HepG2 (cell line): ENCODE results near the gene SNX15. TPM values are rescaled to one million over a fixed set of nuclear protein-coding genes. Genes with fewer than 3 reads are reported as not detected.

Experiments used
- ARHGAP35 ChIP-seq: sonication (generic); formaldehyde crosslinking; IDR thresholded peaks from 2 replicates; pipeline ENCODE4 v1.9.0; 2022; ENCODE audit warnings: mild to moderate bottlenecking, inconsistent platforms, moderate library complexity, missing genetic modification reagents, borderline replicate concordance
- CBX1 ChIP-seq: IDR thresholded peaks from one replicate; pipeline ENCODE4 v1.6.1; 2016; ENCODE audit warnings: antibody characterized with exemption, low read depth
- JUNB ChIP-seq: sonication (generic); formaldehyde crosslinking; IDR thresholded peaks from 2 replicates; pipeline ENCODE4 v1.8.0; 2022; ENCODE audit warnings: missing genetic modification reagents, mild to moderate bottlenecking, borderline replicate concordance
- SOX6 ChIP-seq, 2 experiments: fragments of 450-650 bp in 1 of 2; sonication (generic) in 1 of 2; formaldehyde crosslinking in 1 of 2; IDR thresholded peaks; 2 replicates each; pipeline versions ENCODE4 v1.4.0 to v1.6.1; 2017 to 2020; ENCODE audit warnings: antibody characterized with exemption in 1 of 2, mild to moderate bottlenecking in 1 of 2, missing genetic modification reagents in 1 of 2
- ZFY ChIP-seq: sonication (generic); formaldehyde crosslinking; IDR thresholded peaks from 2 replicates; pipeline ENCODE4 v1.4.0; 2020; ENCODE audit warnings: missing genetic modification reagents
- ZKSCAN8 ChIP-seq: IDR thresholded peaks from 2 replicates; pipeline ENCODE4 v1.6.1; 2016; ENCODE audit warnings: borderline replicate concordance, missing genetic modification reagents, missing compliant biosample characterization
- ZMAT3 ChIP-seq: sonication (generic); formaldehyde crosslinking; conservative IDR thresholded peaks from 2 replicates; pipeline ENCODE4 v1.7.0; 2021; ENCODE audit warnings: missing genetic modification reagents
- ZNF674 ChIP-seq: sonication (generic); formaldehyde crosslinking; IDR thresholded peaks from 2 replicates; pipeline ENCODE4 v1.5.0; 2020; ENCODE audit warnings: low read depth, mild to moderate bottlenecking, missing genetic modification reagents
- ZNF724P ChIP-seq: sonication (generic); formaldehyde crosslinking; IDR thresholded peaks from 2 replicates; pipeline ENCODE4 v1.8.0; 2022; ENCODE audit warnings: missing genetic modification reagents, borderline replicate concordance
- ZNF878 ChIP-seq: sonication (generic); formaldehyde crosslinking; IDR thresholded peaks from 2 replicates; pipeline ENCODE4 v1.8.1; 2023; ENCODE audit warnings: mild to moderate bottlenecking, missing genetic modification reagents, moderate library complexity
- polyA plus RNA-seq, 8 experiments: library from polyadenylated mRNA; depleted of rRNA in 3 of 8; stranded (reverse) in 7 of 8; unstranded in 1 of 8; fragments of >200 nt; fragmentation: Illumina TruSeq in 4 of 8; extraction: Trizol in 4 of 8; gene quantifications; 2 replicates each; pipeline versions ENCODE4 v1.2.1 to v1.2.3, GENCODE V29; 2011 to 2016; ENCODE audit warnings: low read depth in 4 of 8, missing spikeins in 1 of 8, mixed read lengths in 1 of 8; ENCODE audit not compliant: insufficient read depth in 1 of 8
- total RNA-seq, 5 experiments: library from RNA; depleted of rRNA; stranded (reverse); fragments of >200 nt; fragmentation: Illumina TruSeq; extraction: Trizol; gene quantifications; 2 replicates each; pipeline ENCODE4 v1.2.3, GENCODE V29; 2016; ENCODE audit warnings: low read depth in 1 of 5
- TF ChIP-seq, protein P1 (sequence below): sonication (generic); formaldehyde crosslinking; IDR thresholded peaks from 2 replicates; pipeline ENCODE4 v1.4.0; 2020; ENCODE audit warnings: mild to moderate bottlenecking, missing genetic modification reagents
- TF ChIP-seq, protein P2 (sequence below): sonication (generic); formaldehyde crosslinking; IDR thresholded peaks from 2 replicates; pipeline ENCODE4; 2020; ENCODE audit warnings: missing genetic modification reagents, mild to moderate bottlenecking, borderline replicate concordance
- TF ChIP-seq, protein P3 (sequence below): sonication (generic); formaldehyde crosslinking; IDR thresholded peaks from 2 replicates; pipeline ENCODE4 v1.4.0; 2020; ENCODE audit warnings: mild to moderate bottlenecking, missing genetic modification reagents
- TF ChIP-seq, protein P4 (sequence below): sonication (generic); formaldehyde crosslinking; IDR thresholded peaks from 2 replicates; pipeline ENCODE4 v1.8.1; 2022; ENCODE audit warnings: low read depth, mild to moderate bottlenecking, missing genetic modification reagents
- TF ChIP-seq, protein P5 (sequence below): sonication (generic); formaldehyde crosslinking; IDR thresholded peaks from 2 replicates; pipeline ENCODE4 v1.5.0; 2020; ENCODE audit warnings: missing genetic modification reagents
- TF ChIP-seq, protein P6 (sequence below): sonication (generic); formaldehyde crosslinking; IDR thresholded peaks from 2 replicates; pipeline ENCODE4 v1.5.1; 2020; ENCODE audit warnings: missing genetic modification reagents, mild to moderate bottlenecking, borderline replicate concordance

SNX15 gene
- total and polyA plus RNA-seq, 2 of the 13 experiments (the other 11 are each of a cell fraction or from before 2014, with no cell fraction given), result 19.1 to 22.6 TPM

DNA sequence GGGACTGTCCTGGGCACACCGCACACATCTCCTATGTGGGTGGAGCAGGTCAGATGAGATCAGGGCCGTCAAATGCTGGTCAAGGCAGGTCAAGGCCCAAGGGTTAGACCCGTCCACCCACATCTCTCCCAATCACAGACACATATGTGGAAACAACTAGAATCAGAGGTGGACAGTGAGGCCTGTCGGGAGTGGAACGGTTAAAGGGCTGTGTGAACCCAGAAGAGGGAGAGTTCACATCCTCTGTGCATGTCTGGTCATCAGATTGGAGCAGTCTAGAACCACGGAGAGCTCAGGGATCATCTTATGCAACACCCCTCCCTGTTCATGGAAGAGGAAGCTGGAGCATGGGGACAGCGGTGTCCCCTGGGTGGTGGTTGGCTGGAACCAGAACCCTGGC lies 7.4 kb upstream of the SNX15 start (continued):
- TF ChIP-seq, protein P1, sequence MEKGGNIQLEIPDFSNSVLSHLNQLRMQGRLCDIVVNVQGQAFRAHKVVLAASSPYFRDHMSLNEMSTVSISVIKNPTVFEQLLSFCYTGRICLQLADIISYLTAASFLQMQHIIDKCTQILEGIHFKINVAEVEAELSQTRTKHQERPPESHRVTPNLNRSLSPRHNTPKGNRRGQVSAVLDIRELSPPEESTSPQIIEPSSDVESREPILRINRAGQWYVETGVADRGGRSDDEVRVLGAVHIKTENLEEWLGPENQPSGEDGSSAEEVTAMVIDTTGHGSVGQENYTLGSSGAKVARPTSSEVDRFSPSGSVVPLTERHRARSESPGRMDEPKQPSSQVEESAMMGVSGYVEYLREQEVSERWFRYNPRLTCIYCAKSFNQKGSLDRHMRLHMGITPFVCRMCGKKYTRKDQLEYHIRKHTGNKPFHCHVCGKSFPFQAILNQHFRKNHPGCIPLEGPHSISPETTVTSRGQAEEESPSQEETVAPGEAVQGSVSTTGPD (CRISPR knock-in tag), result no peak
- TF ChIP-seq ARHGAP35 (CRISPR knock-in tag), result no peak
- TF ChIP-seq ZMAT3 (CRISPR knock-in tag), result no peak
- TF ChIP-seq, protein P2, sequence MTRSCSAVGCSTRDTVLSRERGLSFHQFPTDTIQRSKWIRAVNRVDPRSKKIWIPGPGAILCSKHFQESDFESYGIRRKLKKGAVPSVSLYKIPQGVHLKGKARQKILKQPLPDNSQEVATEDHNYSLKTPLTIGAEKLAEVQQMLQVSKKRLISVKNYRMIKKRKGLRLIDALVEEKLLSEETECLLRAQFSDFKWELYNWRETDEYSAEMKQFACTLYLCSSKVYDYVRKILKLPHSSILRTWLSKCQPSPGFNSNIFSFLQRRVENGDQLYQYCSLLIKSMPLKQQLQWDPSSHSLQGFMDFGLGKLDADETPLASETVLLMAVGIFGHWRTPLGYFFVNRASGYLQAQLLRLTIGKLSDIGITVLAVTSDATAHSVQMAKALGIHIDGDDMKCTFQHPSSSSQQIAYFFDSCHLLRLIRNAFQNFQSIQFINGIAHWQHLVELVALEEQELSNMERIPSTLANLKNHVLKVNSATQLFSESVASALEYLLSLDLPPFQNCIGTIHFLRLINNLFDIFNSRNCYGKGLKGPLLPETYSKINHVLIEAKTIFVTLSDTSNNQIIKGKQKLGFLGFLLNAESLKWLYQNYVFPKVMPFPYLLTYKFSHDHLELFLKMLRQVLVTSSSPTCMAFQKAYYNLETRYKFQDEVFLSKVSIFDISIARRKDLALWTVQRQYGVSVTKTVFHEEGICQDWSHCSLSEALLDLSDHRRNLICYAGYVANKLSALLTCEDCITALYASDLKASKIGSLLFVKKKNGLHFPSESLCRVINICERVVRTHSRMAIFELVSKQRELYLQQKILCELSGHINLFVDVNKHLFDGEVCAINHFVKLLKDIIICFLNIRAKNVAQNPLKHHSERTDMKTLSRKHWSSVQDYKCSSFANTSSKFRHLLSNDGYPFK (CRISPR knock-in tag), result no peak
- TF ChIP-seq, protein P3, sequence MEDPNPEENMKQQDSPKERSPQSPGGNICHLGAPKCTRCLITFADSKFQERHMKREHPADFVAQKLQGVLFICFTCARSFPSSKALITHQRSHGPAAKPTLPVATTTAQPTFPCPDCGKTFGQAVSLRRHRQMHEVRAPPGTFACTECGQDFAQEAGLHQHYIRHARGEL (CRISPR knock-in tag), result no peak
- no peak for TF ChIP-seq ZNF724P (CRISPR knock-in tag)
- TF ChIP-seq SOX6 (IDR thresholded peaks at IDR 0.05), result no peak
- 0 out of 2 replicates have a peak, but pooled peaks have one; percentile 24 for TF ChIP-seq SOX6 (CRISPR knock-in tag; IDR thresholded peaks at IDR 0.05)
- TF ChIP-seq, protein P4, sequence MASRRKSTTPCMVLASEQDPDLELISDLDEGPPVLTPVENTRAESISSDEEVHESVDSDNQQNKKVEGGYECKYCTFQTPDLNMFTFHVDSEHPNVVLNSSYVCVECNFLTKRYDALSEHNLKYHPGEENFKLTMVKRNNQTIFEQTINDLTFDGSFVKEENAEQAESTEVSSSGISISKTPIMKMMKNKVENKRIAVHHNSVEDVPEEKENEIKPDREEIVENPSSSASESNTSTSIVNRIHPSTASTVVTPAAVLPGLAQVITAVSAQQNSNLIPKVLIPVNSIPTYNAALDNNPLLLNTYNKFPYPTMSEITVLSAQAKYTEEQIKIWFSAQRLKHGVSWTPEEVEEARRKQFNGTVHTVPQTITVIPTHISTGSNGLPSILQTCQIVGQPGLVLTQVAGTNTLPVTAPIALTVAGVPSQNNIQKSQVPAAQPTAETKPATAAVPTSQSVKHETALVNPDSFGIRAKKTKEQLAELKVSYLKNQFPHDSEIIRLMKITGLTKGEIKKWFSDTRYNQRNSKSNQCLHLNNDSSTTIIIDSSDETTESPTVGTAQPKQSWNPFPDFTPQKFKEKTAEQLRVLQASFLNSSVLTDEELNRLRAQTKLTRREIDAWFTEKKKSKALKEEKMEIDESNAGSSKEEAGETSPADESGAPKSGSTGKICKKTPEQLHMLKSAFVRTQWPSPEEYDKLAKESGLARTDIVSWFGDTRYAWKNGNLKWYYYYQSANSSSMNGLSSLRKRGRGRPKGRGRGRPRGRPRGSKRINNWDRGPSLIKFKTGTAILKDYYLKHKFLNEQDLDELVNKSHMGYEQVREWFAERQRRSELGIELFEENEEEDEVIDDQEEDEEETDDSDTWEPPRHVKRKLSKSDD, result no peak
- no peak for TF ChIP-seq ZNF674 (CRISPR knock-in tag)
- no peak for TF ChIP-seq ZNF878 (CRISPR knock-in tag)
- no peak for TF ChIP-seq ZKSCAN8 (CRISPR knock-in tag)
- no peak for TF ChIP-seq ZFY (CRISPR knock-in tag)
- TF ChIP-seq, protein P5, sequence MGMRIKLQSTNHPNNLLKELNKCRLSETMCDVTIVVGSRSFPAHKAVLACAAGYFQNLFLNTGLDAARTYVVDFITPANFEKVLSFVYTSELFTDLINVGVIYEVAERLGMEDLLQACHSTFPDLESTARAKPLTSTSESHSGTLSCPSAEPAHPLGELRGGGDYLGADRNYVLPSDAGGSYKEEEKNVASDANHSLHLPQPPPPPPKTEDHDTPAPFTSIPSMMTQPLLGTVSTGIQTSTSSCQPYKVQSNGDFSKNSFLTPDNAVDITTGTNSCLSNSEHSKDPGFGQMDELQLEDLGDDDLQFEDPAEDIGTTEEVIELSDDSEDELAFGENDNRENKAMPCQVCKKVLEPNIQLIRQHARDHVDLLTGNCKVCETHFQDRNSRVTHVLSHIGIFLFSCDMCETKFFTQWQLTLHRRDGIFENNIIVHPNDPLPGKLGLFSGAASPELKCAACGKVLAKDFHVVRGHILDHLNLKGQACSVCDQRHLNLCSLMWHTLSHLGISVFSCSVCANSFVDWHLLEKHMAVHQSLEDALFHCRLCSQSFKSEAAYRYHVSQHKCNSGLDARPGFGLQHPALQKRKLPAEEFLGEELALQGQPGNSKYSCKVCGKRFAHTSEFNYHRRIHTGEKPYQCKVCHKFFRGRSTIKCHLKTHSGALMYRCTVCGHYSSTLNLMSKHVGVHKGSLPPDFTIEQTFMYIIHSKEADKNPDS (CRISPR knock-in tag), result no peak
- no peak for TF ChIP-seq JUNB (CRISPR knock-in tag)
- no peak for TF ChIP-seq CBX1
- TF ChIP-seq, protein P6, sequence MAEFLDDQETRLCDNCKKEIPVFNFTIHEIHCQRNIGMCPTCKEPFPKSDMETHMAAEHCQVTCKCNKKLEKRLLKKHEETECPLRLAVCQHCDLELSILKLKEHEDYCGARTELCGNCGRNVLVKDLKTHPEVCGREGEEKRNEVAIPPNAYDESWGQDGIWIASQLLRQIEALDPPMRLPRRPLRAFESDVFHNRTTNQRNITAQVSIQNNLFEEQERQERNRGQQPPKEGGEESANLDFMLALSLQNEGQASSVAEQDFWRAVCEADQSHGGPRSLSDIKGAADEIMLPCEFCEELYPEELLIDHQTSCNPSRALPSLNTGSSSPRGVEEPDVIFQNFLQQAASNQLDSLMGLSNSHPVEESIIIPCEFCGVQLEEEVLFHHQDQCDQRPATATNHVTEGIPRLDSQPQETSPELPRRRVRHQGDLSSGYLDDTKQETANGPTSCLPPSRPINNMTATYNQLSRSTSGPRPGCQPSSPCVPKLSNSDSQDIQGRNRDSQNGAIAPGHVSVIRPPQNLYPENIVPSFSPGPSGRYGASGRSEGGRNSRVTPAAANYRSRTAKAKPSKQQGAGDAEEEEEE (CRISPR knock-in tag), result no peak
